Aorta (tissue), 5 donors: ENCODE measurements around the gene CNTN6. TPM values are rescaled to one million over a fixed set of nuclear protein-coding genes. Genes with fewer than 3 reads are reported as not detected.
A peak's percentile ranks its signal among the peaks of the same experiment; 100 is the strongest.
"Not testable (repeated sequence)": the region's sequence is repeated elsewhere in the genome, so short reads cannot be mapped to it uniquely, and the experiment has no call there.

Experiments
- ATAC-seq: fragments of 200-7000 bp; cut with Tn5 transposase; one replicate; pipeline ENCODE4 v1.9.1; 2022; ENCODE audit warnings: moderate library complexity; ENCODE audit not compliant: low FRiP score
- DNase-seq, 2 donors: peaks; one replicate each; pipeline ENCODE4 v3.0.0-alpha.2; 2020
- H3K27ac ChIP-seq, 2 donors: one replicate each; pipeline ENCODE4 v1.5.1; 2013; ENCODE audit warnings: low read length in 2 of 2, mild to moderate bottlenecking in 2 of 2, moderate library complexity in 2 of 2, control low read depth in 1 of 2, inconsistent platforms in 1 of 2, low read depth in 1 of 2
- H3K27me3 ChIP-seq, 2 donors: one replicate each; pipeline ENCODE4 v1.6.1; 2013; ENCODE audit warnings: control low read depth in 1 of 2, low read length in 1 of 2, mild to moderate bottlenecking in 1 of 2, moderate library complexity in 1 of 2; ENCODE audit not compliant: insufficient read depth in 2 of 2, control insufficient read depth in 1 of 2
- H3K36me3 ChIP-seq, 2 donors: one replicate each; pipeline ENCODE4 v1.6.1; 2013; ENCODE audit warnings: control low read depth in 1 of 2, low read length in 1 of 2, mild to moderate bottlenecking in 1 of 2; ENCODE audit not compliant: insufficient read depth in 2 of 2, control insufficient read depth in 1 of 2
- H3K4me1 ChIP-seq, 2 donors: one replicate each; pipeline ENCODE4 v1.6.1; 2013; ENCODE audit warnings: low read length in 2 of 2, control low read depth in 1 of 2, mild to moderate bottlenecking in 1 of 2, moderate library complexity in 1 of 2; ENCODE audit not compliant: insufficient read depth in 2 of 2, control insufficient read depth in 1 of 2
- H3K4me3 ChIP-seq, 2 donors: one replicate each; pipeline ENCODE4 v1.5.1; 2013; ENCODE audit warnings: low read length in 2 of 2, control low read depth in 1 of 2, mild to moderate bottlenecking in 1 of 2
- H3K9me3 ChIP-seq: one replicate; pipeline ENCODE4 v1.6.1; 2013; ENCODE audit warnings: mild to moderate bottlenecking, low read length; ENCODE audit not compliant: control insufficient read depth
- WGBS, 2 donors: extraction: QIAGEN DNeasy Blood & Tissue Kit; methylation state at CpG; one replicate each; pipeline ENCODE4 v1.1.7; 2013; 5-methylcytosine and 5-hydroxymethylcytosine counted together
- intact Hi-C, 2 donors: fragments of 100-400 bp; cut with DNase I; formaldehyde crosslinking; loops; one replicate each; pipeline versions ENCODE4 v1.14.2 to v1.15.0; 2022
- polyA plus RNA-seq, 2 donors: library from polyadenylated mRNA; stranded (reverse); fragments of 200-250 nt; gene quantifications; one replicate each; pipeline ENCODE4 v1.2.3, GENCODE V29; 2013
- total RNA-seq, 2 donors: library from RNA; stranded (reverse); fragmentation: NEBNext Ultra II Directional; extraction: Animal tissue kit (Norgen Biotek cat#: 25700); gene quantifications; one replicate each; pipeline ENCODE4 v1.2.1, GENCODE V29; 2021
- donor health status: healthy with polysubstance abuse.
- donor health status: Bipolar disorder and iron deficiency.
- donor health status: DM: no; HTN: no; CAD: no.
- donor health status: DM: no; HTN: no; CAD: no.
- donor health status: DM: yes; HTN: yes; CAD: no.

Gene CNTN6
- total and polyA plus RNA-seq, 4 donors, result 0.26 to 0.64 (median 0.48) TPM; not detected in 1

DNA sequence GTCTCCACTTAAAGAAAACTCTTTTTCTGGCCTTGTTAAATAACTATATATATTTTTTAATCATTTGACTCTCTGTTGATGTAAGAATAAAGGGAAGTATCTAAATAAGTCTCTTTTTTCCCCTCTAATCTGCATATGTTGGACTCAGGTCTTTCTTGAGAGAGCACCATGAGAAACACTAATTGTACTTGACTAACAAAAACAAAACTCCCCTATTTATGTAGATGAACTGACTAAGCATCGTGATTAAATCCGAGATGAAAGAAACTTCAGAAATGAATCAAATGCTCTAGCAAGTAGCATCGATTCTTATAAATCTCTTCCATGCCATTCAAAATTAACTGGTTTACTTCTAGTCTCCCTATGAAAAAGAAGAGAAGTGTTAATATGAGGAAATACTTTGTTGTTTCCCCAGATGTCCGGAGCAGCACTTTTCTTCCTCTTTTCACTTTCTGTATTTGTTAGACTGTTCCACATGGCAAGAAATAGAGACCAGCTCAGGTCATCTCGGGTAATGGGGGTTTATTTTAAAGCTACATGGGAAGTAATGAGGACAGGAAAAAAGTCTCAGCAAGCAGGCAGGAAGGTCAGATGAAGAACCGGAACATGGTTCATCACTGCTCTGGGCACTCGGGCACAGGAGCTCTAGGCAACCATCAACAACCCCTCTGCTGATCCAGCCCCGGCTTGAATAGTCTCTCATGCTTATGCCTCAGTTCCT is 288.3 kb downstream of the CNTN6 start:
- ATAC-seq (no peak), DNase-seq (peak in 1 of 2 donors; percentile 34)
- no peaks in the 10 kb centered on the region for H3K27me3 ChIP-seq
- intact Hi-C loops, result no loop called here
- H3K4me3 ChIP-seq, result no peak overlapping the region
- WGBS, 2 donors, result 86 to 87% methylated on average over 8 of the region's 8 CpGs
- H3K9me3 ChIP-seq, result no peaks in the 10 kb centered on the region
- no peak overlapping the region for H3K27ac ChIP-seq
- H3K36me3 ChIP-seq, result no peaks in the 10 kb centered on the region
- no peaks in the 10 kb centered on the region for H3K4me1 ChIP-seq

GRCh38 chr3:1381647-1382036 is 288.8 kb downstream of the CNTN6 start:
- Histone ChIP-seq H3K27me3 (no peaks in the 10 kb centered on the region), H3K27ac (no peak overlapping the region), H3K4me3 (no peak overlapping the region), H3K9me3 (no peaks in the 10 kb centered on the region), H3K4me1 (no peaks in the 10 kb centered on the region), H3K36me3 (no peaks in the 10 kb centered on the region)
- DNase-seq (no peak), ATAC-seq (no peak)
- 76 to 77% methylated on average over 5 of the region's 5 CpGs for WGBS, 2 donors
- intact Hi-C loops, result no loop called here

DNA sequence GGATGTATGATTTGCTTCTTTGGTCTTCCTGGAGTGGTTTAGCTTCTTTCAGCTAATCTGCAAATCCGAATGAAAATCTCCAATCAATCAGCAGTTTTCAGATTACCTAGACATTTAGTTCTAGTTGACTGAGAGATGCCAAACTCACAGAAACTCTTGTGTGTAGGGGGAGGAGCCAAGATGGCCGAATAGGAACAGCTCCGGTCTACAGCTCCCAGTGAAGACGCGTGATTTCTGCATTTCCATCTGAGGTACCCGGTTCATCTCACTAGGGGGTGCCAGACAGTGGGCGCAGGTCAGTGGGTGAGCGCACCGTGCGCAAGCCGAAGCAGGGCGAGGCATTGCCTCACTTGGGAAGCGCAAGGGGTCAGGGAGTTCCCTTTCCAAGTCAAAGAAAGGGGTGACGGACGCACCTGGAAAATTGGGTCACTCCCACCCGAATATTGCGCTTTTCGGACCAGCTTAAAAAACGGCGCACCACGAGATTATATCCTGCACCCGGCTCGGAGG is 294.6 kb downstream of the CNTN6 start:
- H3K4me1 ChIP-seq, H3K27me3 ChIP-seq, H3K27ac ChIP-seq, H3K9me3 ChIP-seq, DNase-seq, ATAC-seq, intact Hi-C loops, H3K4me3 ChIP-seq, H3K36me3 ChIP-seq: not testable (repeated sequence)
- WGBS, 2 donors, result 92 to 96% methylated on average over 18 to 22 of the region's 23 CpGs

GRCh38 chr3:1394188-1394587 is 301.4 kb downstream of the CNTN6 start:
- Histone ChIP-seq H3K4me3 (no peak overlapping the region), H3K36me3 (no peaks in the 10 kb centered on the region), H3K4me1 (no peaks in the 10 kb centered on the region), H3K9me3 (no peaks in the 10 kb centered on the region), H3K27me3 (no peaks in the 10 kb centered on the region), H3K27ac (no peak overlapping the region)
- WGBS, 2 donors, result 94 to 96% methylated on average over 19 of the region's 19 CpGs
- no peak for ATAC-seq
- intact Hi-C loops, result no loop called here
- DNase-seq, result peak in 1 of 2 donors; percentile 51

DNA sequence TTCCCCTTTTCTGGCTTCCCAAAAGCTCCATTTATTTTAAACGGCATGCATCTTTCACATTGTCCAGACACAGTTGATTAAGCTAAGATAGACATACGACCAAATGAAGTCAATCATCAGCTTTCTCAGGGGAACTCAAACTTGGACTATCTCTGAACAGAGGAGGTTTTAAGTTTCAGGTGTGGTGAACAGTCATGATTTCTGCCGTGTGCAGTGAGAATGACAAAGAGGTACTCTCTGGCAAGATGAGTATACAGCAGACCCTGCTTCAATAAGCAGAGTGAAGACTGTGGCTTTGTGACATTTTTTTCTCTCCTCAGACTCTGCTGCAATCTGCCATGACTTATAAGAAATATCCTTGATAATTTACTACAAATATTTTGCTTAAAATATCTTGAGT is 307.7 kb downstream of the CNTN6 start:
- peaks cover 2 to 5% of the 10 kb centered on the region in 2 donors for H3K4me1 ChIP-seq
- ATAC-seq (no peak), DNase-seq (no peak)
- no peaks in the 10 kb centered on the region for H3K27me3 ChIP-seq
- H3K27ac ChIP-seq, result no peak overlapping the region
- H3K4me3 ChIP-seq, result no peak overlapping the region
- no peaks in the 10 kb centered on the region for H3K36me3 ChIP-seq
- intact Hi-C loops, result no loop called here
- H3K9me3 ChIP-seq, result no peaks in the 10 kb centered on the region
- 15 to 16% methylated on average over 3 of the region's 3 CpGs for WGBS, 2 donors

DNA sequence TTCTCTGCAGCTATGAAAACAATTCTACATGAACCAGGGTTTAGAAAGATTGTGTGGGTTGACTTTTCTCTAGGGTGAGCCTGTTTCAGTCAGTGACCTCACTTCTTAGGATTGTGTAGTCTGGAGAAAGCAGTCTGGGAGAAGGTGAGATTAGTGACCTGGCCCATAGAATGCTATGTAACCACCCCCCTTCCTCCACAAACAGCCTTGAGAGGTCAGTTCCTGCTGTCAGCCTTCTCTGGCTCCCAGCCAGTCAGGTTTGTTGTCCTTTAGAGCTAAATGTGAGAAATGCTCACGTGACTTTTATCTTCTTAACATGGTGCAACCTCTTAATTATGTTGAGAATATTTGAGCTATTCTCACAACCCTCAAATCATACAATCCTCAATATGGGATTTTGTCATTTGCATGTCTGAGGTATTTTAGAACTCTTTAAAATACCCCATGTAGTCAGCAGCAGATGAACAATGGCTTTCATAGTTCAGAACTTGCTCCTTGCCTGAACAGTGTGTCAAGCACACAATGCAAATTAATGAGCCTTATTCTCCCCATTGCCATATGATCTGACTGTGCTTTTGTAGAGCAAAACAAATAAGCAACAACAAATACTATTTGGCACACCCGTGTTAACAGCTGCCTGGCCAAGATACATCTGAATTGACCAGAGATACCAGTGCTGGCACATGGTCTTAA is 311.6 kb downstream of the CNTN6 start:
- Histone ChIP-seq H3K4me3 (no peak overlapping the region), H3K27me3 (no peaks in the 10 kb centered on the region), H3K36me3 (no peaks in the 10 kb centered on the region), H3K9me3 (no peaks in the 10 kb centered on the region), H3K4me1 (peaks cover 2 to 5% of the 10 kb centered on the region in 2 donors), H3K27ac (no peak overlapping the region)
- 36 to 40% methylated on average over 2 of the region's 2 CpGs for WGBS, 2 donors
- DNase-seq, result no peak
- no peak for ATAC-seq
- intact Hi-C loops, result no loop called here

- Histone ChIP-seq H3K27me3 (no peaks in the 10 kb centered on the region), H3K27ac (no peak overlapping the region), H3K36me3 (no peaks in the 10 kb centered on the region), H3K4me3 (no peak overlapping the region), H3K4me1 (peaks cover 2 to 5% of the 10 kb centered on the region in 2 donors), H3K9me3 (no peaks in the 10 kb centered on the region)
- ATAC-seq (no peak), DNase-seq (no peak)
- intact Hi-C loops, result no loop called here
These were observed 313.4 kb downstream of the CNTN6 start for GRCh38 chr3:1406250-1406649.

- Histone ChIP-seq H3K9me3 (no peaks in the 10 kb centered on the region), H3K36me3 (no peaks in the 10 kb centered on the region), H3K4me3 (no peak overlapping the region), H3K27me3 (no peaks in the 10 kb centered on the region), H3K4me1 (no peaks in the 10 kb centered on the region), H3K27ac (no peak overlapping the region)
- ATAC-seq (no peak), DNase-seq (no peak)
- intact Hi-C loops, result no loop called here
- WGBS, 2 donors, result 87 to 89% methylated on average over 3 of the region's 3 CpGs
These were observed 328.8 kb downstream of the CNTN6 start for GRCh38 chr3:1421577-1421976.

DNA sequence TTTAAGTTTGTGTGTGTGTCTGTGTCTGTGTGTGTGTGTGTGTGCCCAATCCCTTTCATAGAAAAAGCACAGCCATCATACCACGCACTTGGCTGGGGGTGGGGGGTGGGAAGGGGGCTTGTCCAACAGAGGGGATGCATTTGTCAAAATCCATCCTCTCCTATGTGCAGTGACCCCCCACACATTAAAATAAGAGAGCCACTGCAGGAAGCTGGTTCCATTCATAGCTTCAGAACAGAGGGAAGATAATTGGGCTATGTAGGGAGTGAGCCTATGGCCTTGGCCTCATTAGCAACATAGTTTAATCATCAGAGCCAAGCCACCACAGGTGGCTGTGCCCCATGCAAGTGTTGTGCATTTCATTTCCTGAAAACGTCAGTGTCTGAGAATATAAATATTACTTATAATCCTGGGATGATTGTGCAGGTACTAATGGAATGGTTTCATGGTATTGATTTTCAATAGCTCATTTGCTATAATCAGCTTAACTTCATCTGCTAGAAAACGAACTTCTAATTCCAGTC is 330.8 kb downstream of the CNTN6 start:
- intact Hi-C loops, result no loop called here

More for the DNA sequence above, 330.8 kb downstream of the CNTN6 start:
- DNase-seq (no peak), ATAC-seq (no peak)
- no peak overlapping the region for H3K27ac ChIP-seq
- H3K9me3 ChIP-seq, result no peaks in the 10 kb centered on the region
- no peaks in the 10 kb centered on the region for H3K4me1 ChIP-seq
- H3K36me3 ChIP-seq, result no peaks in the 10 kb centered on the region
- H3K27me3 ChIP-seq, result no peaks in the 10 kb centered on the region
- no peak overlapping the region for H3K4me3 ChIP-seq
- 78 to 80% methylated on average over 3 of the region's 3 CpGs for WGBS, 2 donors
